KG1 (cell line): ENCODE data around the gene KRTAP10-1.
"Not testable (repeated sequence)": the region's sequence is repeated elsewhere in the genome, so short reads cannot be mapped to it uniquely, and the experiment has no call there.

ENCODE experiments used
- DNase-seq: peaks from one replicate; lab custom pipeline; 2025; lab: John Stamatoyannopoulos, UW

The KRTAP10-1 gene

GRCh38 chr21:44539991-44540666, at the start of gene KRTAP10-1:
KRTAP10-1 (minus strand) TSS chr21:44540195; CDS start chr21:44540150, 45 bp downstream.
- no peak for DNase-seq

- no peak for DNase-seq
Observed at GRCh38 chr21:44589094-44589493, 49.1 kb upstream of the KRTAP10-1 start.

- DNase-seq, result no peak
Observed at GRCh38 chr21:44585892-44586291, 45.9 kb upstream of the KRTAP10-1 start.

GRCh38 chr21:44583800-44584147, 43.8 kb upstream of the KRTAP10-1 start:
- no peak for DNase-seq

- no peak for DNase-seq
Observed at GRCh38 chr21:44583089-44583799, 43.2 kb upstream of the KRTAP10-1 start.

GRCh38 chr21:44582055-44582454, 42.1 kb upstream of the KRTAP10-1 start:
- no peak for DNase-seq

GRCh38 chr21:44581158-44581557, 41.2 kb upstream of the KRTAP10-1 start:
- no peak for DNase-seq

GRCh38 chr21:44580231-44580821, 40.3 kb upstream of the KRTAP10-1 start, which contains the start of gene KRTAP10-5:
KRTAP10-5 (minus strand) TSS chr21:44580604; CDS start chr21:44580578, 26 bp downstream.
- not testable (repeated sequence) for DNase-seq

GRCh38 chr21:44579833-44580144, 39.8 kb upstream of the KRTAP10-1 start:
- no peak for DNase-seq

GRCh38 chr21:44579056-44579832, 39.2 kb upstream of the KRTAP10-1 start:
- DNase-seq, result no peak

GRCh38 chr21:44578371-44579055, 38.5 kb upstream of the KRTAP10-1 start:
- no peak for DNase-seq

GRCh38 chr21:44576025-44576420, 36.0 kb upstream of the KRTAP10-1 start:
- DNase-seq, result no peak

- DNase-seq, result no peak
Observed at GRCh38 chr21:44575307-44576024, 35.5 kb upstream of the KRTAP10-1 start.

- DNase-seq, result no peak
Observed at GRCh38 chr21:44574457-44575306, 34.7 kb upstream of the KRTAP10-1 start.

- DNase-seq, result not testable (repeated sequence)
Observed at GRCh38 chr21:44573630-44574456, 33.8 kb upstream of the KRTAP10-1 start, which contains the start of gene KRTAP10-4. KRTAP10-4 (plus strand) TSS chr21:44573729; CDS start chr21:44573759, 30 bp downstream.

- DNase-seq, result no peak
Observed at GRCh38 chr21:44572959-44573583, 33.1 kb upstream of the KRTAP10-1 start.

GRCh38 chr21:44571844-44572782, 32.1 kb upstream of the KRTAP10-1 start:
- no peak for DNase-seq

GRCh38 chr21:44571296-44571695, 31.3 kb upstream of the KRTAP10-1 start:
- no peak for DNase-seq
